HTR-8/SVneo (cell line): Measurements from ENCODE around the gene PSMB7.

Experiments used
- DNase-seq: peaks from one replicate; pipeline ENCODE4 v3.0.0; 2011; ENCODE audit warnings: low spot score, mixed read lengths; ENCODE audit not compliant: insufficient read length
- FAIRE-seq: peaks from 2 replicates; lab custom pipeline; 2011; peaks lifted over from hg19 to GRCh38; lab: Jason Lieb, UNC

Gene PSMB7

DNA sequence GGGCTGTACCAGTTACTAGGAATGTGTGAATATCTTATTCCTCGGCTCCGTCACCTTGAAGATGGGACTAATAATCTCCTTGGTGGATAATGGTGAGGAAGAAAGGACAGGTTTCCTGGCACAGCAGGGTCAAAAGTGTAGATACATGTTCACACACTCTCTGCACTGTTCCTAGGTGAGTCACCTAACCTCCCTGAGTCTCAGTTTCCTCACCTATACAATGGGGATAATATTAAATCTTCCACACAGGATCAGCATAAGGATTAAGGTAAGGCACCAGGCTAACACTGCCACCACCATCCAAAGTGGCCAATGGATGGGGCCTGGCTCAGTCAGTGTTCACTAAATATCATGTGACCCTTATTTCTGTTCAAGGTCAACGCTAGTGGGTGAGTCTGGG, 66.9 kb downstream of the PSMB7 start:
- FAIRE-seq = no peak

DNA sequence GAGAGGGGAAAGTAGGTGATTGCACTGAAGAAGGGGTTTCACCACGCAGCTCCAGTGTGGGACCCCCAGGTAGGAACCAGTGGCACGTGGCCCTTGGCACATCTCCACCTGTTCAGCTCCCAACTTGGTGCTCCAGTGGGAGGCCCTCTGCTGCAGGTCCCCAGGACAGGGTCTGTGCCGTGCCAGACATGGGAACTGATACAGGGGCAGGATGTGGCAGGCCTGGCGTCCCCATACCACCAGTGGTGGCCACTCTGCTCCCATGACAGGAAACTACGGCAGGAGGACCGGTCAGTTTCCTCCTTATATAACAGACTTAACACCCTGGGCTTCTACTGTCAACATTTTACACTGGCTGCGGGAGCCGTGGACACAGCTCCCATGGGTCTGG, 67.3 kb downstream of the PSMB7 start:
- no peak for FAIRE-seq
- DNase-seq = no peak

More for the DNA sequence above, 66.9 kb downstream of the PSMB7 start:
- DNase-seq = no peak

DNA sequence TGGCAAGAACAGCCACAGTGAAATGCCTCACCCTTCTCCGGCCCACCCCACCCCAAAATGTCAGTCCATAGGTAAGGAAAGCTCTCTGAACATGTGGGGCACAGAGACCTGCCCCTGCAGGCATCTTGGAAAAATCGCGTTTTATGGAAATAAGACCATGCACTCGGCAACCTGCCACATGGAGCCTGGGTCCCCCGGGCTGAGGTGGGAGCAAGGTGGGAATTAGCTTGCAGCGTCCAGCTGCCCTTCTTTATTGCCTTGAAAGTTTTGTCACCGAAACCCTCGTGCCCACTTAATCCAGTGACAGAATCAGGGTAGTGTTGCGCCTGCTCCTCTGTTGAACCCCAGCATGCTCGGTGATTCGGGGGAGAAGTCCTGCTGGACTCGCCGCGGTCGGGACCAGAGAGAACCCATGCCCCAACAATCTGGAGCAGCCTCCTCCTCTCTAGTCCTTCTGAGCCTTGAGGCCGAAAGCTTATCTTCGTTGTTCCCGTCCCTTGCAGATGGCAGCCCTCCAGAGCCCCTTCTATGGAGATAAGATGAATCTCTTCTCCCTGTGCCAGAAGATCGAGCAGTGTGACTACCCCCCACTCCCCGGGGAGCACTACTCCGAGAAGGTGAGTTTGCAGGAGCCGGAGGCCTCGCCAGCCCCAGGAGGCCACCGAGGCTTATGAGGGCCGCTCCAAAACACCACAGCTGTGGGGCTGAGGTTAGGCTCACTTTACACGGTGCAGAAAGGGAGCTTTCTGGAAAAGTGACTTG, 67.9 kb downstream of the PSMB7 start:
- FAIRE-seq (no peak), DNase-seq (no peak)

DNA sequence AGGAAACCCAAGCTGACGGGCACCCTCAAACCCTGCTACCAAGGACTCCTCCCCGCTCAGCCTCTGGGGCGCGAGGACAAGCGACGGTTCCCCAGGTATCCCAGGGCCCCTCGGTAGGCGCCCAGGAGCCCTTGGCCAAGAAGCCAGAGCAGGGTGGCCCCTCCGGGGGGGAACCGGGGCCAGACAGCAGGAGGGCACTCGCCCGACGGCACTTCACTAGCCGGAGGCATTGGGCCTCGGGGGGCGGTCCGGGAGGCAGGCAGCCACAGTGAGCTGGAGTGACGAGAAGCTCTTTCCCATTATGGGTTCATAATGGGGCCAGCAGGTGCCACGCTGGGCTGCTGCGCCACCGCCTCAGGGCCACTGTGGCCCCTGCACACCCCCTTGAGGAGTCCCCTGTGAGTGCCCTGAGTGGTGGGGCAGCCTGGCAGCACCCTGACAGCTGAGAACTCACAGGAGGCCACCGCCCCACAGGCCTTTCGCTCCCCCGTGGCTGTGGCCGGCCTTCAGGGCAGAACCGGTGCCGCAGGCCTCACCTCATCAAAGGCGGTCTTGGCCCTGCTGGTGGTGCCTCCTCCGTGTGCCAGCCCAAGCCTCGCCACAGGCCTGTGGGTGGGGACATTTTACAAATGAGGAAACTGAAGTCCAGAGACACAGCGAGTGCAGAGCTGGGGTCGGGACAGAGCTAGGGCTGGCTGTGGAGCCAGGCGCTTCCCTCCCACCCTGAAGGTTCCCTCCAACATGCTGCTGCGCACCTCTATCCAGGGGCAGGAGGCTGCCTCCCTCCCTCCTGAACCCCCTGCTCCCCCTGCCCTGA, 68.7 kb downstream of the PSMB7 start:
- no peak for FAIRE-seq
- DNase-seq = no peak

DNA sequence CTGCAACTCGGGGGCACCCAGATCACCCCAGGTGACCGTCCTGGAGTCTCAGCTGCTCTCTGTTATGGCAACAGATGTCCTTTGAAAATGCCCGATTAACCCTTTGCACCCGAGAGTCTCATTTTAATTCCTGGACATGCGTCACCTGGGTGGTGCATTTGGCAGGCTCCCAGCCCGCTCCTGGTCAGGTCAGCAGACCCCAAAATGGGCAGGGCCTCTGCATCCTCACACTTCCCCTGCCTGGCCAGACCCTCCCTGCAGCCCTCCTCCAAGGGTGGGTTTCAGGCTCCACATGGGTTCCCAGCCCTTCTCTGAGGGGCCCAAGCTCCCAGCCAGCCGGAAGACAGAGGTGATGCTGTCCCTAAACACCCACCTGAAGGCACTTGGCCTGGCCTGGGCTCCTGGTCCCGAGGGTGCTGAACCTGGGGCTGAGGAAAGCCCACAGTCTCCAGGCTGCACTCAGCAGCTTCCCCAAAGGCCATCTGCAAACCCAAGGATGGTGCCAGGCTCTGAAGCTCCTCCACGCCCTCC, 69.4 kb downstream of the PSMB7 start:
- DNase-seq (no peak), FAIRE-seq (no peak)

DNA sequence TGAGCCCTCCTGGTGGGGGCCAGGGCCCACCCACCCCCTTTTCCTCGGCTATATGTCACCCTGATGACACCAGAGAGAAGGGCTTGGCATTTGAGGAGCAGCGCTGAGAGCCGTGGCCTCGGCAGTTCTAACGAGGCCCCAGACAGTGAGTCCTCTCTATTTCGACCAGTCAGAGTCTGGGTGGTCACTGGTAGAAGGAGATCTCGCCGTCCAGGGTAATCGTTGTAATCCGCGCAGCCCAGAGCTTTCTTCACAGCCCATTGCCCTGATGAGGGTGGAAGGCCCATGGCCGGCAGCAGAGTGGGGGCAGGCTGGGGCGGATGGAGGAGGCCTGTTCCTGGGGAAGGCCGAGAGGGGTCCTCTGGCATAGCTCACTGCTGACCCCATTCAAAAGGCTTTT, 70.2 kb downstream of the PSMB7 start:
- FAIRE-seq (no peak), DNase-seq (no peak)

DNA sequence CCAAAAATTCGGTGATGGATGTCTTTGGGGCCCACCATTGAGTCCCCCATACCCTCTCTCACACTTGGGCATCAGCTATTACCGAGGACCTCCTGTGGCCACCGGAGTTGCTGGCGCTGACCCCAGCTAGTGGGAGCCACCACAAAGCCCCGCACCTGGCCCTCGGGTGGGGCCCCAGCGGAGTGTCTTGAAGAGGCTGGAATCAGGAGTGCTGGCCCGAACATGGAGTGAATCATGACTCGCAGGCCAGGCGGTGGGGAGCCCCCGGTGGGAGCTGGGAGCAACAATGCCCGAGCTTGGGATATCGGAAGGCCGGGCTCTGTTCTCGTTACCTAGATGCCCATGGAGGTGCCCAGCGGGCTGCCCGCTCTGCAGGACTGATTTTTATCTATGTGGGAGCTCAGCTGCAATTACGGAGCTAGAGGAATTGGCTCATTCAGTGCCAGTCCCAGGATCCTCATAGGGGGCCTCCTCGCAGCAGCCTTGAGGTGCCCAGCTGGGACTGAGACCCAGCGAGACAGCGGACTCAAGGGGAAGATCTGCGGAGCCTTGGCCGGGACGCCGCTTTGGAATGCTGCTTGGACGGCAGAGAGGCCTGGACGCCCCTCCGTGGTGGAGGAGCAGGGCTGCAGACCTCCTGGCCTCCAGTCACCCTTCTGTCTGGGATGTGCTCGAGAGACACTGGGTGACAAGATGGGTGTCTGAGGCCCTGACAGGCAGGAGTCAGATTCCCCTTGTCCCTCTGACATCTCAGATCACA, 70.8 kb downstream of the PSMB7 start:
- FAIRE-seq (no peak), DNase-seq (no peak)

DNA sequence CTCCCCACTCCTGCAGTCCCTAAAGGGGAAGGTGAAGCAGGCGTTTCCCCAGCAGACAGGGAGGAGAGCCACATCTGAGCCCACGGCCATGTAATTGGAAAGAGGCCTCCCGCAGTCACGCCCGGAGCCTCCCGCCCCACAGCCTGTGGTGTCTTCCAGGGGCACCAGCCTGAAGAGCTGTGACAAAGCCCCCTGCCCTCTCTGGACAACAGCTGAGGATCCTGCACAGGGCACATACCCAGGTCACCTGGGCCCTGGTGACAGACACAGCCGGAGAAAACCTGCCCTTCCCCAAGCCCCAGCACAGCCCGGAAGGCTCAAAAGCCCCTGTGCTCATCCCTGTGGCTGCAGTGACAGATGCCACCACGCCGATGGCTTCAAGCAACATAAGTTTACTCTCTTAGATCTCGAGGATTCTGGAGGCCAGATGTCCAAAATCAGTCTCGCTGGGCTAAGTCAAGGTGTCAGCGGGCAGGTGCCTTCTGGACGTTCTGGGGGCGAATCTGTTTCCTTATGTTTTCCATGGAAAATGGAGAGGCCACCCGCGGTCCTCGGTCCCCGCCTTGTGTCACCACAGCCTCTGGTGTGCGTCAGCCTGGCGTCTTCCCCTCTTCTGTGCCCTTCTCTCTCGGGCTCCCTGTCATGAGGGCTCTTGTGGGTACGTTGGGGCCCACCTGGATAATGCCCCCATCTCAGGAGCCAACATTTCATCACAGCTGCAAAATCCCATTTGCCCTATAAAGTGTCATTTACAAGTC, 71.5 kb downstream of the PSMB7 start:
- DNase-seq = no peak

DNA sequence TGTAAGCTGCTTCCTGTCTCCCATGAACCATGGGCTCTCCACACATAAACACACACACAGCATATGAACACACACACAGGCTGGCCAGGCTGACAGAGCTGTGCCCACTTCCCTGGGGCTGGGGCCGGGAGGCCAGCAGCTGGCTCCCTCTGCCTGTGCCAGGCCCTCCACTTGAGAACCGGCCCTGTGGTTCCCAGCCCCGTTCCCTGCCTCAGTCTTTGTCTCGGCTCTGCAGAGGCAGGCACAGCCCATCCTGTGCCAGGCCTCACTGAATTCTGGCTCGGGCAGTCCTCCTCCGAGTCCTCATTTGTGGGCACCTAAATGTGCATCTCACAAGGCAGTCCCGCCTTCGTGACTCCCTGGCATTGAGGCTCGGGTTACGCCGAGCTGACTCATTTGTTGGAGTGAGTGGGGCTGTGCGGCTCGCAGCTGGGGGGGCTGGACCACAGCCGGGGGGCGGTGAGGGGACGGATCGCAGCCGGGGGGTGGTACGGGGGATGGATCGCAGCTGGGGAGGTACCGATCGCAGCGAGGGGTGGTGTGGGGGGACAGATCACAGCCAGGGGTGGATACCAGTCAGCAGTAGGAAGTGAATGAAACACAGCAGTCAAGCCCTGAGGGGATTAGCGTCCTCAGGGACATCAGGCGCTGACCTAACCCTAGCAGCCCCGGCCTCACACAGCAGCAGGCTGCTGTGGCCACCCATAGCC, 72.3 kb downstream of the PSMB7 start:
- FAIRE-seq = peak; percentile 94
- peak; percentile 91 for DNase-seq

More for the DNA sequence above, 71.5 kb downstream of the PSMB7 start:
- no peak for FAIRE-seq

DNA sequence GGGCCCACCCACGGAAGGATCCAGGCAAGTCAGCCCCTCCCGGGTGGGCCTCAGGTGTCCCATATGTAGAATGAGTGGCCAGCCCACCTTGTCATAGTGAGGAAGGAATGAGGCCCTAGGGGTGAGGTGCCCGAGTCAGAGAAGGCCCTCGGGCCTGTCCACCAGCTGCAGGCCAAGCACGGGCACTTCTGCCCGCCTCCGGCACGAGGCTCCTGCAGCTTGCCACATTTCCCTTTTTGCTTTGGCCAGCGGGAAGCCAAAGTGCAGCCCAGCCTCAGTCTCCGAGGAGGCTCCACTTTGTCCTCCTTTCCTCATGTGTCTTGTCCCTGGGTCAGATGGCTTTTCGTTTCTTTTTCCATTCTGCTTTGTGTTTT, 72.9 kb downstream of the PSMB7 start:
- DNase-seq = no peak

DNA sequence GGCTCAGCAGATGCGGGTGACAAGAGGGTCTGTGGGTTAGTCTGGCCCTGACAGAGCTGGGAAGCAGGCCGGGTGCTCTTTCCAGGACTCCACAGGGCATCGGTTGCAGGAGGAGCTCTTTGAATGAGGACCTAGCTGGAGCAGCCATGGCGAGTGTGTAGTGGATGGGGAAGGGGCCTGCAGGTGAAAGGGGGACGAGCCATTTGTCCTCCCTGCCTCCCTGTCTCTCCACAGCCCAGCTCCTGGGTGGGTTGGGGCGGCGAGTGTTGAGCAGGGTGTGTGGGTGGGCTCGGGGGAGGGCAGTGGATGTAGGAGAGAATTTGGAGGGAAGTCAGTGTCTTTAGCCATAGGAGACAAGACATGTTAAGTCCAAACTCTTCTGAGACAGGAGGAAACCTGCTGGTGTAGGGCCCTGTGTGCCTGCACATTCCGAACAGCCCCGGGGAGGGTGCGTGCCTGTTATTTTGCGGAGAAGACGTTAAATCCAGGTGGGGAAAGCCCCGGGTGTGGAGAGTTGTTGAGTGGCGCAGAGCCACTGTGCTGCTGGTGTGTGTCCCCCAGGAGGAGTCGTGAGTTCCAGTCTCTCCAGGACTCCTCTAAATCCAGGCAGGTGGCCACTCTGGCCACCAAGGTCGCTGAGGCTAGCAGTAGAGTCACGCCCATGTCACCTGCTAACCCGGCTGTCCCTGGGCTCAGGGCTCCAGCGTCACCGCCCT, 73.6 kb downstream of the PSMB7 start:
- DNase-seq (no peak), FAIRE-seq (no peak)

More for the DNA sequence above, 72.9 kb downstream of the PSMB7 start:
- FAIRE-seq = no peak

DNA sequence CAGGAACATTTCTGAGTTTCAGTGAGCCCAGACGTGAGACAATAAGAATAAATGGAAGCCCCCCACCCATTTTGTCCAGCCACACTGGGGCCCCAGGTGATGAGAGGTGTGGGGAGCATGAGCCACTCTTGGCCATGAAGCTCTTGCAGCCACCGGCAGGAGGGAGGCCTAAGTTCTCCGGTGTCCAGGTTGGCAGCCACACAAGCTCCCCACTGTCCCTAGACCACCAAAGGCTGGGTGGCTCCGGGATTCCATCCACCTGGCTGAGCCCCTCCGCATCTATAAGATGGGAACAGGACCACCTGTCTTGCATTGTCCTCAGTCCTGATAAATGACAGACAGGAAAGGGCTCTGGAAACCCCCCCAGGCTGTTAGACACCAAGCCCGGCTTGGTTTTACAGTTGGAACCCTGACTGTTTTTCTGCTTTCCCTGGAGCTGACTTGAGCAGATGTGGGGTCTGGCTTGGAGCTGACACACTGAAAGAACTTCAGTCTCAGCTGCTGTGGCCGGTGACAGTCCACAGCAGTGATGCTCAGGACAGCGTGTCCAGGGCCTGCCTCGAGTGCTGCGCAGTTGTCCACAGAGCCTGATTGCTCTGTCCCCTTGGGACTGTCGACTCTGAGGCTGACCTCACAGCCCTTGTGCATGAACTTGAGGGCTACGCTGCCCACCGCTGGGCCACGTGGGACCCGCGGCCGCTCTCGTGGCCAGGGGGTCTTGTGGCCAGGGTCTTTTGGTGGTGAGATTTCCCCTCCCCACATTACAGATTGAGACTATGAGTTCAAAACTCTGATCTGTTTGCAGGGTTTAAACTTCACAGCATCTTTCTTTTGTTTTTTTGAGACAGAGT, 74.8 kb downstream of the PSMB7 start:
- DNase-seq = no peak
- no peak for FAIRE-seq

DNA sequence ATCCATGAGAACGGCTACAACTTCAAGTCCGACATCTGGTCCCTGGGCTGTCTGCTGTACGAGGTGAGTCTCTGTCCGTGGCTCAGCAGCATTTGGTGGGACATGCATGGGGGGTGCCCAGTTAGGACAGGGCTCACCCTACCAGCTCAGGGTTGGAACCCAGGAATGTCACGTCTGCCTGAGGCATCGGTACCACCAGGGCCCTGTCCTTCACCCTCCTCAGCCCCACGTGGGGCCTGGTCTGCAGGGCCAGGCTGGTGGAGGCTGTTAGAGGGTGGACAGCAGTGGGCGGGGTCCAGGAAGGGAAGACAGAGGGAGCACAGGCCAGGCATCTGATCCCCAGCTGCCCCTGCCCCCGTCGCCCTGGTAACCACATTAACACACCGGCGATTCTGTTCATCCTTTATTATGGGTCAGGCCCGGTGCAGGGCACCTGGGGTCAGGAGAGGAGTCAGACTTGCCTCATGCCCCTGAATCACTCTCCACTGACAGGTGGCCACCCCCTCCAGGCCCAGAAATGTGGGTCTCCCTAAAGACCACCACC, 75.6 kb downstream of the PSMB7 start:
- DNase-seq (no peak), FAIRE-seq (no peak)

DNA sequence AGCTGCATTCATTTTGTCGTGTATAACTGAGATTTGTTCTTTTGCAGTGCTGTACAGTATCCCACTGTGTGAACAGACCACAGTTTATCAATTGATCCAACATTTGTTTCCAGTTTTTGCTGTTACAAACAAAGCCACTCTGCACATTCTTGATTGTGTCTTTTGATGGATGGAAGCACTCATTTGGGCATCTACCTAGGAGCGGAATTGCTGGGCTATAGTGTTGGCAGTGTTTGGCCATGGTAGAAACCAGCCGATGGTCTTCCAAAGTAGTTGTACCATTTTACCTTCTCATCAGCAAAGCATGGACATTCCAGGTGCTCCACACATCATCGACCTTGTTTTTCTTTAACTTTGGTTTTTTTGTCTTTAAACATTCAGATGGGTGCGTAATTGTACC, 77.7 kb downstream of the PSMB7 start:
- FAIRE-seq (no peak), DNase-seq (no peak)

DNA sequence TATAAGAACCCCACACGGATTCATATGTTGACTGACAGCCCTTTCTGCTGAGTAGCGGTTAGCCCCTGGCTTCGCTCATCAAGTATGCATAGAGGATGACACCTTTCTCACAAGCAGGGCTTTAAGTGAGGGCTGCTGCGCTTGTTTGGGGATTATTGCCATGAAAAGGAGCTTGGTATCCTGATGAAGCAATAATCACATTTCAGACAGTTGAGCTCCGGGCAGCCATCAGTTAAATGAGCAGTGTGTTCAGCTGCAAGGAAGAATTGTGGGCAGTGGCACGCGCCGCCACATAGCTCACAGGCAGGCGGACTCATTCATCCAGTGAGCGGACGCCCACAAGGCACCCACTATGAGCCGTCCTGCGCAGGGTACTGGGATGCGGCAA, 79.9 kb downstream of the PSMB7 start:
- FAIRE-seq = no peak
- no peak for DNase-seq

DNA sequence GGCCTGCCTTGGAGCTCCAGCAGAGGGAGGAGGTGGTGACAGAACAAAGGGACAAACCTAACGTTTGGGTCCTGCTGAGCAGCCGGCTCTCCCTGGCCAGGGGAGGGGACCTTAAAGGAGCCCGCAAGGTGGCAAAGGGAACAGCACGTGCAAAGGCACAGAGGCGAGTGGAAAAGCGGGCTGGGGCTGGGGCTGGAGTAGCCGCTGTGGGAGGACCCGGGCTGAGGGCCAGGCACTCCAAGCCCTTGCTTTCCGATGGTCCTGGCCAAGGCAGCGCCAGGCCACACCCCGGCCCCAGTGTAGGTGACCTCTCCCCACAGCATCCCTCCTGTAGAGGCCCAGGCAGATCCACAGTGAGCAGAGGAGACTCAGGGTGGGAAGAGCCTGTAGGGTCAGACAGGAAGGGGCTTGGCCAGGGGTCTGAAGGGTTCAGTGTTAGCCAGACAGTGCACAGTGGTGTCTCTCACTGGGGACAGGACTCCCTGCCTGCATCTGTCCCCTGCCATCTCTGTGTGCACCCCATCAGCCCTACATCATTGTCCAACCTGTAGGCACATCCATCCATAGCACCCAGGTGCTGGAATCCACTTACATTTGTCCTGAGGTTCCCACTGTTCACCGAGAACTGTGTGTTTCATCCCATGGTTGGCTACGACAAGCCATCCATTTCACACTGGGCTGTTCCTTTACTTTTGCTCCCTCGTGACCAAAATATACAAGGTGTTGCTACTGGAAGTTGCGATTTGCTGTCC, 80.5 kb downstream of the PSMB7 start:
- FAIRE-seq = no peak

DNA sequence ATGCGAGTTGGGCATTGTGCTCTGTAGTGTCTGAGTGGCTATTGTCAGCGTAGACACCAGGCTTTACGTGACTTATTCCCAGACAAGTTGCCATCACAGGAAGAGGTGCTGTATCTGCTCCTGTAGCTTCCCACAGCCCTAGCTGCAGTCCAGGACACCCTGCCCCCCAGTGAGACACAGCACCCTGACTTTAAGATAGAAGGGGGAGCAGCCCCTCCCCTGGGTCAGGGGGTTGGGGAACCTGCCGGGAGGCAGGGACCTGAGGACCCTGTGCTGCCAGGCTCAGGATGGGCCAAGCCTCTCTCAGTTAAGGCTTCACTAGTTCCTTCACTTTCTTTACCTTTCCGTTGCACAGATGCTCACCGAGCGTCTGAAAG, 82.1 kb downstream of the PSMB7 start:
- no peak for FAIRE-seq
- no peak for DNase-seq

More for the DNA sequence above, 80.5 kb downstream of the PSMB7 start:
- no peak for DNase-seq
